C4-2B (cell line): ENCODE measurements around the gene ITGBL1.

Experiments used
- ZFX ChIP-seq: fragments of 450-650 bp; IDR thresholded peaks from 2 replicates; pipeline ENCODE4 v1.6.1; 2017
- TF ChIP-seq, protein P1 (sequence below): fragments of 450-650 bp; conservative IDR thresholded peaks from 2 replicates; pipeline ENCODE4 v1.5.1; 2017; ENCODE audit warnings: mild to moderate bottlenecking

DNA sequence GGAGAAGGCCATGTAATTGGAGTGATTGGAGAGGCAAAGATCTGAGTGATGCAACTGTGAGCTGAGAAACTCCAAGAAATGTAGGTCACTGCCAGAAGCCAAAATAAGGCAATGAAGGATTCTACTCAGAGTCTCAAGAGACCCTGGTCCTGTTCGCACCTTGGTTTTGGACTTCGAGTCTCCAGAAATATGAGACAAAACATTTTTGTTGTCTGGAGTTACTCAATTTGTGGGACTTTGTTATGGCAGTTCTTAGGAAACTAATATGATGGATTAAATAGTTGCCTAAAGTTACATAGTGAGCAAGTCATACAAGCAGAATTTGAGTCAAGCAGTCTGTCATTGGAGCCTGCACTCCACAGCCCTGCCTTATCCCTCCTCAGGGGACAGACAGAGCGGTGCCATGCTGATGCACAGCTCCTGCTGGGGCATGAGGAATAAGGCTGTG lies 104.2 kb downstream of the ITGBL1 start:
- TF ChIP-seq, protein P1, sequence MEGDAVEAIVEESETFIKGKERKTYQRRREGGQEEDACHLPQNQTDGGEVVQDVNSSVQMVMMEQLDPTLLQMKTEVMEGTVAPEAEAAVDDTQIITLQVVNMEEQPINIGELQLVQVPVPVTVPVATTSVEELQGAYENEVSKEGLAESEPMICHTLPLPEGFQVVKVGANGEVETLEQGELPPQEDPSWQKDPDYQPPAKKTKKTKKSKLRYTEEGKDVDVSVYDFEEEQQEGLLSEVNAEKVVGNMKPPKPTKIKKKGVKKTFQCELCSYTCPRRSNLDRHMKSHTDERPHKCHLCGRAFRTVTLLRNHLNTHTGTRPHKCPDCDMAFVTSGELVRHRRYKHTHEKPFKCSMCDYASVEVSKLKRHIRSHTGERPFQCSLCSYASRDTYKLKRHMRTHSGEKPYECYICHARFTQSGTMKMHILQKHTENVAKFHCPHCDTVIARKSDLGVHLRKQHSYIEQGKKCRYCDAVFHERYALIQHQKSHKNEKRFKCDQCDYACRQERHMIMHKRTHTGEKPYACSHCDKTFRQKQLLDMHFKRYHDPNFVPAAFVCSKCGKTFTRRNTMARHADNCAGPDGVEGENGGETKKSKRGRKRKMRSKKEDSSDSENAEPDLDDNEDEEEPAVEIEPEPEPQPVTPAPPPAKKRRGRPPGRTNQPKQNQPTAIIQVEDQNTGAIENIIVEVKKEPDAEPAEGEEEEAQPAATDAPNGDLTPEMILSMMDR = no peak
- no peak for TF ChIP-seq ZFX
